ENCODE data around the gene PCSK6. TPM values are rescaled to one million over a fixed set of nuclear protein-coding genes. Genes with fewer than 3 reads are reported as not detected.

The PCSK6 gene
- total and polyA plus RNA-seq, 2 of the 8 experiments (the other 6 are each of a cell fraction or from before 2014, with no cell fraction given), result 1.9 to 4.0 TPM

DNA sequence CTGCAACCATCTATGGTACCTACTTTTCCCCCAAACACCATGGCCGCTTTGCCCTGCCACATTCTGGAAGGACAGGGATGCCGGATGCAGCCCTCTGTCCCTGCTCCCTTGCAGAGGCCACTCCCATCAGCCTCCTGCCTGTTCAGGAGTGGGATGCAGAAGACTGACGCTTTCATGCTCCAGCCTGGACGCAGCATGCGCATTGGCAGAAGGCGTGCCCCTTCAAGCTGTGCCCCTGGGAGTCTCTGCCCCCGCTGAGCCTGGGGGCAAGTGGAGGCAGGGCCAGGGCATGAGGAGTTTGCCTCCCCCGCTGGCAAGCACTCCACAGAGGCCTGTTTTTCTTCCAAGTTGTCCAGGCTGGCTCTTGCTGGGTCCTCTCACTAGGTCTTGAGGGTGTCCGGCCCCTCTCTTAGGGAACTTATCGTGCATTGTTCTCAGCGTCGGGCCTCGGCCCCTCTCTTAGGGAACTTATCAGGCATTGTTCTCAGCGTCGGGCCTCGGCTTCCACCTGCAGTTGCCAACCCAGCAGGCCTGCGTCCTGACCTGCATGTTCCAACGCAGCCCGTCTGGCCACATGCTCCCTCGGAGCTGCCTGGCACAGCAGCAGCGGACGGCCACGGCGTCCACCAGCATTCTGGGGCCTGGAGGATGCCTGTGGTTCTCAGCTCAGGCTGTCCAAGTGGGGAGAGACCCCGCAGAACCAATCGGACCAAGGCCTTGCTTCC lies 179.9 kb downstream of the PCSK6 start:
- Histone ChIP-seq H2BK12ac (ENCODE audit: low read depth, low read length) (no peak overlapping the region), H3K4me2 (ENCODE audit: insufficient read depth in 1 of 2, low read depth in 2 of 2, low read length in 2 of 2) (no peak overlapping the region), H2BK5ac (ENCODE audit: low read depth, low read length) (no peak overlapping the region), H4K91ac (replicated peaks; ENCODE audit: insufficient read length, low read length) (no peak overlapping the region), H2AFZ (ENCODE audit: low read length) (no peak overlapping the region), H4K20me1 (replicated peaks in 1 of 2; ENCODE audit: control insufficient read depth in 1 of 2, insufficient read depth in 2 of 2, low read length in 2 of 2) (no peaks in the 10 kb centered on the region), H3K23me2 (ENCODE audit: low read depth, low read length) (no peaks in the 10 kb centered on the region), H3K36me3 (ENCODE audit: control insufficient read depth in 2 of 4, insufficient read depth in 4 of 4, low read length in 3 of 4) (no peaks in the 10 kb centered on the region), H3K9ac (replicated peaks in 1 of 4; ENCODE audit: extremely low read depth in 1 of 4, low read depth in 3 of 4, low read length in 3 of 4) (no peak overlapping the region), H3K4ac (replicated peaks; ENCODE audit: insufficient read length, low read depth, low read length) (no peak overlapping the region), H2BK15ac (ENCODE audit: low read length) (peak overlapping the region; percentile 88), H4K5ac (ENCODE audit: insufficient read length, low read depth, low read length) (no peak overlapping the region), H4K8ac (ENCODE audit: extremely low read depth, insufficient read depth, low read length) (no peak overlapping the region; the same call in 1 of the 2 replicates), H3K23ac (ENCODE audit: insufficient read length) (no peak overlapping the region), H3K14ac (ENCODE audit: insufficient read length) (no peak overlapping the region), H2BK120ac (replicated peaks; ENCODE audit: low read depth, low read length) (no peak overlapping the region), H3K79me1 (ENCODE audit: low read depth, low read length) (no peaks in the 10 kb centered on the region), H3K4me1 (replicated peaks in 1 of 4; ENCODE audit: control insufficient read depth in 3 of 4, insufficient read depth in 4 of 4, low read length in 3 of 4) (peaks cover 0 to 5% (median 0%) of the 10 kb centered on the region in 4 experiments; a peak in 1 of 7 replicates), H3K56ac (replicated peaks; ENCODE audit: insufficient read length, low read depth, low read length) (no peak overlapping the region), H2BK20ac (ENCODE audit: low read length) (no peak overlapping the region), H3K27ac (ENCODE audit: low read depth, low read length) (no peak overlapping the region), H3K79me2 (ENCODE audit: control insufficient read depth in 1 of 2, insufficient read depth in 2 of 2, low read length in 2 of 2) (no peaks in the 10 kb centered on the region), H3K27me3 (replicated peaks in 1 of 4; ENCODE audit: control insufficient read depth in 3 of 4, extremely low read depth in 1 of 4, insufficient read depth in 3 of 4, low read length in 3 of 4) (no peaks in the 10 kb centered on the region), H2AK5ac (ENCODE audit: low read depth, low read length) (no peak overlapping the region), H3K9me3 (ENCODE audit: insufficient read depth in 2 of 2, low read depth in 1 of 2, low read length in 1 of 2) (no peaks in the 10 kb centered on the region), H3K4me3 (ENCODE audit: extremely low read depth in 1 of 4, insufficient read depth in 2 of 4, low read depth in 3 of 4, low read length in 4 of 4) (no peak overlapping the region), H3K18ac (ENCODE audit: extremely low read depth, low read length) (no peak overlapping the region)
- no peak for FAIRE-seq
- no peak for DNase-seq (ENCODE audit: low read depth in 1 of 2, low spot score in 2 of 2)
- CTCF ChIA-PET (ENCODE audit: partially characterized antibody), result interaction anchor here (1.1 to 9.4 kb wide), 5 partner anchors 9 to 331 kb away, joined by 3 to 94 read pairs (median 5); no protein-coding TSS in a partner anchor
- POLR2A ChIA-PET (ENCODE audit: partially characterized antibody), result interaction anchor here (1.2 kb wide), 1 partner anchor 315 kb away, joined by 3 read pairs; no protein-coding TSS in a partner anchor
- WGBS, 2 experiments (ENCODE audit: extremely low coverage in 1 of 2, insufficient coverage in 1 of 2, insufficient read length in 1 of 2, insufficient replicate concordance in 2 of 2, low coverage in 1 of 2, low lambda C conversion rate in 2 of 2, missing lambda C conversion rate in 1 of 2), result 91% methylated on average over 26 of the region's 26 CpGs; no CpG with 5 or more reads in 1 of the 2 experiments
- TF ChIP-seq ASH2L (IDR thresholded peaks at IDR 0.05; ENCODE audit: low read length) (no peak), CTBP2 (IDR thresholded peaks at IDR 0.05; ENCODE audit: borderline replicate concordance, insufficient read depth, insufficient read length, low read length) (no peak), CEBPB (IDR thresholded peaks at IDR 0.05; ENCODE audit: low read depth, low read length) (no peak), CBX8 (IDR thresholded peaks at IDR 0.05; ENCODE audit: borderline replicate concordance, low read depth, low read length) (no peak), YY1 (IDR thresholded peaks at IDR 0.05; ENCODE audit: low read depth, low read length) (no peak), RXRA (IDR thresholded peaks at IDR 0.05; ENCODE audit: insufficient read depth, low read depth, low read length) (no peak), POLR2AphosphoS5 (IDR thresholded peaks at IDR 0.05; ENCODE audit: low read depth, low read length) (no peak), RAD21 (IDR thresholded peaks at IDR 0.05 in 1 of 2, conservative IDR thresholded peaks at IDR 0.05 in 1 of 2; ENCODE audit: low read depth in 2 of 2, low read length in 2 of 2) (no peak), SIRT6 (IDR thresholded peaks at IDR 0.05; ENCODE audit: low read length) (no peak)
- TF ChIP-seq, protein P1, sequence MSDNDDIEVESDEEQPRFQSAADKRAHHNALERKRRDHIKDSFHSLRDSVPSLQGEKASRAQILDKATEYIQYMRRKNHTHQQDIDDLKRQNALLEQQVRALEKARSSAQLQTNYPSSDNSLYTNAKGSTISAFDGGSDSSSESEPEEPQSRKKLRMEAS (IDR thresholded peaks at IDR 0.05), result no peak
- TF ChIP-seq, protein P2, sequence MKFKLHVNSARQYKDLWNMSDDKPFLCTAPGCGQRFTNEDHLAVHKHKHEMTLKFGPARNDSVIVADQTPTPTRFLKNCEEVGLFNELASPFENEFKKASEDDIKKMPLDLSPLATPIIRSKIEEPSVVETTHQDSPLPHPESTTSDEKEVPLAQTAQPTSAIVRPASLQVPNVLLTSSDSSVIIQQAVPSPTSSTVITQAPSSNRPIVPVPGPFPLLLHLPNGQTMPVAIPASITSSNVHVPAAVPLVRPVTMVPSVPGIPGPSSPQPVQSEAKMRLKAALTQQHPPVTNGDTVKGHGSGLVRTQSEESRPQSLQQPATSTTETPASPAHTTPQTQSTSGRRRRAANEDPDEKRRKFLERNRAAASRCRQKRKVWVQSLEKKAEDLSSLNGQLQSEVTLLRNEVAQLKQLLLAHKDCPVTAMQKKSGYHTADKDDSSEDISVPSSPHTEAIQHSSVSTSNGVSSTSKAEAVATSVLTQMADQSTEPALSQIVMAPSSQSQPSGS (IDR thresholded peaks at IDR 0.05; ENCODE audit: low read length), result no peak

Data from H1 (cell line).